K562 (cell line): Measurements from ENCODE around the gene UTP4. TPM values are rescaled to one million over a fixed set of nuclear protein-coding genes. Genes with fewer than 3 reads are reported as not detected.

Experiments used
- ATAC-seq: fragments of 200-7000 bp; cut with Tn5 transposase; 3 replicates; pipeline ENCODE4 v1.9.1; 2020; ENCODE audit warnings: moderate library complexity
- BruUV-seq: library from RNA; stranded (reverse); fragments of 400-500 nt; replicated peaks from 2 replicates; lab custom pipeline; 2021; lab: Mats Ljungman, UMichigan
- CTCF ChIA-PET: fragments of 300-600 bp; formaldehyde crosslinking; extraction: SDS; loops from one replicate; lab custom pipeline; 2021; ENCODE audit warnings: low intra/inter-chr PET ratio; lab: Yijun Ruan, JAX
- POLR2A ChIA-PET: fragments of 300-600, 350-650 bp; sonication (Branson Sonifier 250); formaldehyde crosslinking; extraction: SDS; loops from one replicate; lab custom pipeline; 2021; ENCODE audit warnings: antibody characterized with exemption, inconsistent platforms; lab: Yijun Ruan, JAX
- DNase-seq, 4 experiments: peaks; one replicate each; pipeline versions ENCODE4 v3.0.0 to v3.0.0-alpha.2; 2011 to 2018; ENCODE audit warnings: low spot score in 3 of 4, mixed read lengths in 3 of 4; ENCODE audit errors: extremely low read depth in 1 of 4
- FAIRE-seq: peaks from 2 replicates; lab custom pipeline; 2011; peaks lifted over from hg19 to GRCh38; lab: Jason Lieb, UNC
- H2AFZ ChIP-seq: 2 replicates; pipeline ENCODE4 v1.6.0; 2011; ENCODE audit warnings: low read depth, low read length, control low read depth, inconsistent platforms
- H3K27ac ChIP-seq: fragments of 200-600 bp; 3 replicates; pipeline ENCODE4 v1.8.0; 2011; ENCODE audit warnings: low read depth, mild to moderate bottlenecking, control low read depth, inconsistent platforms, low read length, moderate library complexity, mixed read lengths; ENCODE audit errors: extremely low read depth
- H3K27me3 ChIP-seq, 2 experiments: fragments of 300-600 bp in 1 of 2; 2 replicates in 1 of 2; 3 replicates in 1 of 2; pipeline versions ENCODE4 v1.6.0 to v1.8.0; 2011; ENCODE audit warnings: inconsistent platforms in 2 of 2, low read length in 2 of 2, mild to moderate bottlenecking in 1 of 2, mixed read lengths in 1 of 2, moderate library complexity in 1 of 2; ENCODE audit not compliant: control insufficient read depth in 2 of 2, insufficient read depth in 2 of 2
- H3K36me3 ChIP-seq: fragments of 300-600 bp; 3 replicates; pipeline ENCODE4 v1.8.0; 2011; ENCODE audit warnings: mild to moderate bottlenecking, low read length, inconsistent platforms; ENCODE audit not compliant: control insufficient read depth, insufficient read depth
- H3K4me1 ChIP-seq, 2 experiments: fragments of 200-600 bp in 1 of 2; replicated peaks in 1 of 2; 2 replicates in 1 of 2; 3 replicates in 1 of 2; pipeline versions ENCODE4 v1.5.1 to v1.8.0; 2011; ENCODE audit warnings: inconsistent platforms in 2 of 2, low read length in 2 of 2, mild to moderate bottlenecking in 1 of 2, mixed read lengths in 1 of 2, moderate library complexity in 1 of 2; ENCODE audit not compliant: control insufficient read depth in 2 of 2, insufficient read depth in 2 of 2
- H3K4me2 ChIP-seq: 2 replicates; pipeline ENCODE4 v1.6.1; 2011; ENCODE audit warnings: low read length, control low read depth, inconsistent platforms, mixed read lengths; ENCODE audit not compliant: insufficient read depth
- H3K4me3 ChIP-seq: fragments of 200-600 bp; sonication (generic), shearing (Covaris generic); 2 replicates; pipeline ENCODE4 v1.5.1; 2016; ENCODE audit warnings: control low read depth, inconsistent platforms
- H3K79me2 ChIP-seq: fragments of 200-600 bp; 3 replicates; pipeline ENCODE4 v1.8.0; 2011; ENCODE audit warnings: low read length, inconsistent platforms; ENCODE audit not compliant: control insufficient read depth, insufficient read depth
- H3K9ac ChIP-seq, 2 experiments: 2 replicates each; pipeline versions ENCODE4 v1.6.0 to v1.6.1; 2011; ENCODE audit warnings: low read depth in 2 of 2, low read length in 2 of 2, control low read depth in 1 of 2, inconsistent platforms in 1 of 2, mild to moderate bottlenecking in 1 of 2, mixed read lengths in 1 of 2; ENCODE audit not compliant: insufficient read depth in 1 of 2
- H3K9me1 ChIP-seq: one replicate; pipeline ENCODE4 v1.6.0; 2011; ENCODE audit warnings: inconsistent platforms, mild to moderate bottlenecking, low read length, moderate library complexity; ENCODE audit not compliant: control insufficient read depth, insufficient read depth
- H3K9me3 ChIP-seq: replicated peaks from 2 replicates; pipeline ENCODE4 v1.5.1; 2011; ENCODE audit warnings: low read depth, low read length, inconsistent platforms; ENCODE audit not compliant: control insufficient read depth, insufficient read depth
- H4K20me1 ChIP-seq: replicated peaks from 2 replicates; pipeline ENCODE4 v1.6.1; 2011; ENCODE audit warnings: low read length, inconsistent platforms, mixed read lengths; ENCODE audit not compliant: control insufficient read depth, insufficient read depth
- ADNP ChIP-seq: fragments of 200-800 bp; sonication (Bioruptor generic); IDR thresholded peaks from 2 replicates; pipeline ENCODE4 v1.6.1; 2016; ENCODE audit warnings: missing genetic modification characterization, missing compliant biosample characterization
- ARNT ChIP-seq, 2 experiments: fragments of 450-650 bp; IDR thresholded peaks; 2 replicates each; pipeline ENCODE4 v1.6.1; 2016; ENCODE audit warnings: mild to moderate bottlenecking in 1 of 2
- CHD4 ChIP-seq: fragments of 200-600 bp; sonication (generic); IDR thresholded peaks from 3 replicates; pipeline ENCODE4 v1.6.1; 2012; ENCODE audit warnings: low read depth, mild to moderate bottlenecking, mixed read lengths, low read length, inconsistent platforms; ENCODE audit not compliant: insufficient read depth, insufficient replicate concordance, poor library complexity, severe bottlenecking
- ETV6 ChIP-seq, 3 experiments: fragments of 150-350 bp in 1 of 3; sonication (generic) in 1 of 3; formaldehyde crosslinking in 1 of 3; IDR thresholded peaks; 2 replicates each; pipeline versions ENCODE4 v1.6.1 to v1.8.0; 2014 to 2022; ENCODE audit warnings: borderline replicate concordance in 2 of 3, low read depth in 2 of 3, antibody characterized with exemption in 1 of 3, low read length in 1 of 3, mild to moderate bottlenecking in 1 of 3, missing genetic modification reagents in 1 of 3
- FOS ChIP-seq: IDR thresholded peaks from 3 replicates; pipeline ENCODE4 v1.6.1; 2011; ENCODE audit not compliant: insufficient read length; ENCODE audit errors: extremely low read depth
- LEF1 ChIP-seq: fragments of 450-650 bp; IDR thresholded peaks from 2 replicates; pipeline ENCODE4 v1.6.1; 2016; ENCODE audit warnings: mild to moderate bottlenecking
- MNT ChIP-seq, 2 experiments: fragments of 450-650 bp; conservative IDR thresholded peaks; 2 replicates each; pipeline ENCODE4 v1.6.1; 2017; ENCODE audit warnings: mild to moderate bottlenecking in 2 of 2, moderate library complexity in 2 of 2
- SMARCB1 ChIP-seq: IDR thresholded peaks from 2 replicates; pipeline ENCODE4 v1.6.1; 2011; ENCODE audit warnings: improper control_type of control experiment, low read depth; ENCODE audit not compliant: insufficient read length
- SNIP1 ChIP-seq: fragments of 450-650 bp; IDR thresholded peaks from 2 replicates; pipeline ENCODE4 v1.7.1; 2017; ENCODE audit warnings: low read depth, mild to moderate bottlenecking
- TAF9B ChIP-seq: fragments of 450-650 bp; IDR thresholded peaks from 2 replicates; pipeline ENCODE4 v1.6.1; 2018; ENCODE audit warnings: mild to moderate bottlenecking; ENCODE audit not compliant: partially characterized antibody
- ZNF76 ChIP-seq: fragments of 250-450 bp; sonication (Bioruptor Pico); IDR thresholded peaks from 2 replicates; pipeline ENCODE4 v1.4.0; 2020; ENCODE audit warnings: mild to moderate bottlenecking, moderate library complexity, borderline replicate concordance
- WGBS: fragments of 100-300 bp; shearing (Covaris generic); methylation state at CpG from one replicate; pipeline ENCODE4 v1.1.6; 2016; ENCODE audit warnings: low coverage, mixed read lengths; ENCODE audit not compliant: insufficient coverage; ENCODE audit errors: missing lambda C conversion rate; 5-methylcytosine and 5-hydroxymethylcytosine counted together
- in situ Hi-C: fragments of 300-500 bp; cut with MboI; formaldehyde crosslinking; loops from 4 replicates; pipeline ENCODE4 v1.15.0; 2018; ENCODE audit warnings: inconsistent platforms, mixed read lengths
- intact Hi-C: fragments of 100-400 bp; cut with micrococcal nuclease; formaldehyde crosslinking; loops from 2 replicates; pipeline ENCODE4 v1.14.2; 2022
- polyA plus RNA-seq, 8 experiments: library from polyadenylated mRNA; depleted of rRNA in 4 of 8; stranded (reverse) in 5 of 8; unstranded in 3 of 8; fragments of >200 nt; fragmentation: Nextera tagmentation in 2 of 8; fragmentation: Illumina TruSeq in 1 of 8; extraction: Ambion mirVana in 2 of 8; extraction: Trizol in 1 of 8; gene quantifications; 2 replicates each; pipeline versions ENCODE4 v1.2.1 to v1.2.3, GENCODE V29; 2011 to 2014; ENCODE audit warnings: inconsistent platforms in 1 of 8, missing spikeins in 1 of 8
- total RNA-seq, 7 experiments: library from RNA; depleted of rRNA in 6 of 7; stranded (reverse); fragments of >200 nt in 6 of 7; fragmentation: Illumina TruSeq in 2 of 7; extraction: Trizol in 2 of 7; gene quantifications; 2 replicates each; pipeline versions ENCODE4 v1.2.1 to v1.2.3, GENCODE V29; 2011 to 2021; ENCODE audit warnings: low replicate concordance in 1 of 7

The UTP4 gene
- total and polyA plus RNA-seq, 9 of the 15 experiments (the other 6 are each of a cell fraction or from before 2014, with no cell fraction given) = 46.1 to 203 (median 145) TPM

GRCh38 chr16:69131167-69131838 is 1.1 kb upstream of the UTP4 start (continued):
- TF ChIP-seq ARNT (IDR thresholded peaks at IDR 0.05) = peak in 1 of 2 experiments; percentile 61; a peak in 1 of 4 replicates
- no peak for TF ChIP-seq ADNP (tag)
- 0 out of 4 replicates have a peak, but pooled peaks of 1 of the 2 experiments have one; percentile 21 for TF ChIP-seq MNT (conservative IDR thresholded peaks at IDR 0.05)
- 0 out of 2 replicates have a peak, but pooled peaks have one; percentile 49 for TF ChIP-seq SNIP1

- ChIA-PET CTCF (interaction anchor here (1.0 kb wide), 1 partner anchor 285 kb away, joined by 3 read pairs; no protein-coding TSS in a partner anchor), POLR2A (interaction anchor here (0.6 to 1.1 kb wide), 4 partner anchors 8 to 286 kb away, joined by 3 read pairs; no protein-coding TSS in a partner anchor)
- H2AFZ ChIP-seq = peak overlapping the region; percentile 61
- 0% methylated on average over 19 of the region's 53 CpGs for WGBS
- intact Hi-C loops (no loop called here), in situ Hi-C loops (no loop called here)
- peak overlapping the region; percentile 94 for H3K27ac ChIP-seq
- DNase-seq (peak; percentile 93 to 98 (median 96)), FAIRE-seq (no peak), ATAC-seq (peak; percentile 85)
- H3K79me2 ChIP-seq = peaks cover 93% of the 10 kb centered on the region
- H3K9me3 ChIP-seq = no peaks in the 10 kb centered on the region
- H3K4me3 ChIP-seq = peak overlapping the region; percentile 84
- H3K4me2 ChIP-seq = peak overlapping the region; percentile 94
- H4K20me1 ChIP-seq = no peaks in the 10 kb centered on the region; the same call in 1 of the 2 replicates
- H3K9ac ChIP-seq = peak overlapping the region; percentile 99
- BruUV-seq = no TSS peak
- H3K9me1 ChIP-seq = no peaks in the 10 kb centered on the region
- peaks cover 67% of the 10 kb centered on the region for H3K36me3 ChIP-seq
- H3K4me1 ChIP-seq = peaks cover 9 to 17% of the 10 kb centered on the region in 2 experiments; a peak in 3 of 5 replicates
- H3K27me3 ChIP-seq = no peaks in the 10 kb centered on the region
- peak; percentile 68 for TF ChIP-seq TAF9B
- TF ChIP-seq ETV6 (IDR thresholded peaks at IDR 0.05; ENCODE audit: borderline replicate concordance in 1 of 2, low read depth in 2 of 2, low read length in 1 of 2) = no peak
- no peak for TF ChIP-seq ETV6 (CRISPR knock-in tag; IDR thresholded peaks at IDR 0.05; ENCODE audit: borderline replicate concordance)
- no peak for TF ChIP-seq CHD4
- TF ChIP-seq FOS = no peak
- TF ChIP-seq ZNF76 = no peak
- 0 out of 2 replicates have a peak, but pooled peaks have one; percentile 56 for TF ChIP-seq LEF1
- TF ChIP-seq SMARCB1 = no peak
Observed at GRCh38 chr16:69131839-69132423, 518 bp upstream of the UTP4 start.
